ENCODE data around the gene NABP2. TPM values are rescaled to one million over a fixed set of nuclear protein-coding genes. Genes with fewer than 3 reads are reported as not detected.

NABP2 gene
- total RNA-seq, 1 experiment from 2014 or later, result 99.6 TPM

GRCh38 chr12:56231184-56231582 is 7.0 kb downstream of the NABP2 start:
- H3K27ac ChIP-seq (ENCODE audit: low read length), result no peak overlapping the region
- H3K36me3 ChIP-seq (ENCODE audit: control insufficient read depth, insufficient read depth, low read length), result no peaks in the 10 kb centered on the region
- intact Hi-C loops (cut with micrococcal nuclease; ENCODE audit: unreplicated experiment), result no loop called here
- no peaks in the 10 kb centered on the region for H3K27me3 ChIP-seq (ENCODE audit: control insufficient read depth, insufficient read depth, low read length)
- ChIA-PET POLR2A (no interaction called here), CTCF (interaction anchor here (0.5 kb wide), 2 partner anchors 49 to 234 kb away, joined by 3 to 9 read pairs; no protein-coding TSS in a partner anchor)
- no peak overlapping the region for H3K4me3 ChIP-seq (ENCODE audit: low read depth in 2 of 2, low read length in 2 of 2)
- DNase-seq (ENCODE audit: low read depth, low spot score) (no peak), ATAC-seq (no peak; the same call in 1 of the 2 replicates)
- H3K4me1 ChIP-seq (ENCODE audit: control insufficient read depth, insufficient read depth, low read length), result no peaks in the 10 kb centered on the region
- TF ChIP-seq POLR2AphosphoS5 (IDR thresholded peaks at IDR 0.05; ENCODE audit: low read depth, low read length) (no peak), TCF7L2 (IDR thresholded peaks at IDR 0.05; ENCODE audit: low read depth, low read length) (no peak), REST (IDR thresholded peaks at IDR 0.05; ENCODE audit: insufficient read depth in 1 of 2, low read depth in 2 of 2, low read length in 1 of 2) (no peak), CTCF (IDR thresholded peaks at IDR 0.05) (no peak), SIN3A (IDR thresholded peaks at IDR 0.05; ENCODE audit: borderline replicate concordance, insufficient read depth, low read depth, low read length) (no peak)
- in situ Hi-C loops (cut with HindIII; ENCODE audit: low pct_unique_long_range_greater_than_20kb, low sequenced_read_pairs), result no loop called here
- BruUV-seq (replicated peaks), result no TSS peak
- H3K9me3 ChIP-seq (ENCODE audit: control insufficient read depth, insufficient read depth, low read depth, low read length), result no peaks in the 10 kb centered on the region

GRCh38 chr12:56234746-56235436 is 10.7 kb downstream of the NABP2 start:
- CTCF ChIA-PET, result interaction anchor here (1.5 kb wide), 1 partner anchor 227 kb away, joined by 4 read pairs; no protein-coding TSS in a partner anchor
- H3K4me3 ChIP-seq (ENCODE audit: low read depth in 2 of 2, low read length in 2 of 2), result no peak overlapping the region
- no peak for ATAC-seq
- H3K27ac ChIP-seq (ENCODE audit: low read length), result no peak overlapping the region
- H3K27me3 ChIP-seq (ENCODE audit: control insufficient read depth, insufficient read depth, low read length), result no peaks in the 10 kb centered on the region
- no peak for TF ChIP-seq TCF7L2 (IDR thresholded peaks at IDR 0.05; ENCODE audit: low read depth, low read length)
- no peak for TF ChIP-seq POLR2AphosphoS5 (IDR thresholded peaks at IDR 0.05; ENCODE audit: low read depth, low read length)
- no peak for TF ChIP-seq CTCF (IDR thresholded peaks at IDR 0.05)
- no peak for TF ChIP-seq SIN3A (IDR thresholded peaks at IDR 0.05; ENCODE audit: borderline replicate concordance, insufficient read depth, low read depth, low read length)
- no peak for TF ChIP-seq REST (IDR thresholded peaks at IDR 0.05; ENCODE audit: insufficient read depth in 1 of 2, low read depth in 2 of 2, low read length in 1 of 2)
- no peak for DNase-seq (ENCODE audit: low read depth, low spot score)
- intact Hi-C loops (cut with micrococcal nuclease; ENCODE audit: unreplicated experiment), result no loop called here
- no peaks in the 10 kb centered on the region for H3K4me1 ChIP-seq (ENCODE audit: control insufficient read depth, insufficient read depth, low read length)
- BruUV-seq (replicated peaks), result no TSS peak
- no peaks in the 10 kb centered on the region for H3K9me3 ChIP-seq (ENCODE audit: control insufficient read depth, insufficient read depth, low read depth, low read length)
- POLR2A ChIA-PET, result interaction anchor here (0.7 kb wide), 1 partner anchor 9 kb away, joined by 12 read pairs; no protein-coding TSS in a partner anchor
- in situ Hi-C loops (cut with HindIII; ENCODE audit: low pct_unique_long_range_greater_than_20kb, low sequenced_read_pairs), result no loop called here
- H3K36me3 ChIP-seq (ENCODE audit: control insufficient read depth, insufficient read depth, low read length), result no peaks in the 10 kb centered on the region

Data from Panc1 (cell line).